HL-60 (cell line): Measurements from ENCODE around the gene RASAL1.

ENCODE experiments used
- CTCF ChIP-seq: IDR thresholded peaks from one replicate; pipeline ENCODE4 v1.5.1; 2011; ENCODE audit warnings: low read length, control low read depth, inconsistent platforms; ENCODE audit not compliant: insufficient read depth
- GABPA ChIP-seq: IDR thresholded peaks from 2 replicates; pipeline ENCODE4 v1.6.1; 2012; ENCODE audit warnings: low read depth
- POLR2AphosphoS5 ChIP-seq: IDR thresholded peaks from 2 replicates; pipeline ENCODE4 v1.6.1; 2012; ENCODE audit warnings: low read depth
- REST ChIP-seq: IDR thresholded peaks from 2 replicates; pipeline ENCODE4 v1.6.1; 2012; ENCODE audit warnings: low read depth; ENCODE audit not compliant: insufficient replicate concordance

DNA sequence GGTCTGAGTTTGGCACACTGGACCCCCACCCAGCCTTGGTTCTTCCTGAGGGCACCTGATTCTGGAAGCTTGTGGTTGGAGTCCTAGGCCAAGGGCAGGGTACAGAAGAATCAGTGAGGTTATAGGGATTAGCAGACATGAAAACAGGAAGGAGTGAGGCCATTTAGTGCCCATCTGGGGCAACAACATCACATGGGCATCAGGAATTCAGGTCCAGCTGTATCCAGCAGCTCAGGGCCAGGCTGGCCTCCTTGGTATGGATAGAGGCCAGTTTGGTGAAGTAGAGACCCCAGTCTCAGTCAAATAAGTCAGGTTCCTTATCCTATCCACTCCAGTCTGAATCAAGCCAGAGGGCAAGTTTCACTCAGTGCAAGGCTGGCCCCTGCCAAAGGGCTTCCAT is 36.2 kb downstream of the RASAL1 start:
- TF ChIP-seq CTCF (no peak), POLR2AphosphoS5 (no peak), REST (no peak), GABPA (no peak)
